NT2/D1 (cell line): ENCODE measurements around the gene VWA2.

Experiments used
- DNase-seq: peaks from one replicate; pipeline ENCODE4 v3.0.0-alpha.2; 2011; ENCODE audit warnings: low read depth, low spot score
- H3K27me3 ChIP-seq: 2 replicates; pipeline ENCODE4 v1.6.0; 2011; ENCODE audit warnings: mild to moderate bottlenecking; ENCODE audit not compliant: insufficient read length, insufficient read depth
- H3K36me3 ChIP-seq: 2 replicates; pipeline ENCODE4 v1.6.1; 2011; ENCODE audit warnings: mild to moderate bottlenecking, low read length, mixed read lengths; ENCODE audit not compliant: insufficient read depth, insufficient read length
- H3K4me1 ChIP-seq: 2 replicates; pipeline ENCODE4 v1.5.1; 2011; ENCODE audit not compliant: insufficient read depth, insufficient read length
- H3K4me3 ChIP-seq: 2 replicates; pipeline ENCODE4 v1.5.1; 2011; ENCODE audit warnings: low read depth; ENCODE audit not compliant: insufficient read length
- H3K9ac ChIP-seq: 2 replicates; pipeline ENCODE4 v1.6.0; 2011; ENCODE audit warnings: low read depth; ENCODE audit not compliant: insufficient read length
- H3K9me3 ChIP-seq: 2 replicates; pipeline ENCODE4 v1.5.1; 2011; ENCODE audit warnings: mild to moderate bottlenecking, low read length; ENCODE audit not compliant: insufficient read depth
- SUZ12 ChIP-seq: IDR thresholded peaks from 2 replicates; pipeline ENCODE4 v1.6.1; 2011; ENCODE audit not compliant: insufficient read length, insufficient read depth; ENCODE audit errors: extremely low read depth
- YY1 ChIP-seq: IDR thresholded peaks from 2 replicates; pipeline ENCODE4 v1.6.1; 2011; ENCODE audit not compliant: insufficient read length, insufficient read depth
- ZNF274 ChIP-seq: IDR thresholded peaks from 2 replicates; pipeline ENCODE4 v1.6.1; 2011; ENCODE audit warnings: mild to moderate bottlenecking, low read depth, low read length

Gene VWA2

DNA sequence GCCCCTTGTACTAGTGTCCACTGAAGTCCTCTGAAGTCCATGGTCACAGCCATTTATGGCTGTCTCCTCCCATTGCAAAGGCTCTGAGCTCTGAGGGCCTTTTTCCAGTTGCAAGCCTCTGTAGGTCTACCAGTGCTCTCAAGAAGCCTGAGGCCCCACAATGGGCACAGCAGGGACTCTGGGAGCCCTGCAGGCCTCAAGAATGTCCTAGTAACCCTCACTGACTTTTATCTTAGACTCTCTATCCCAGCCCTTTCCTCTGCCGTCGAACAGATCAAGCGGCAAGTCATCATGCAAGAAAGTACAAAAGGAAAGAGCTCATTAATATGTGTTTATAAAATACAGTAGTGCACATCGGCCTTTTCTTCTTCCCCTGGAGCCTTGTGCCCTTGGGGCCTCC lies 23.4 kb downstream of the VWA2 start:
- TF ChIP-seq SUZ12 (no peak), YY1 (no peak), ZNF274 (no peak)
- Histone ChIP-seq H3K9ac (no peak overlapping the region), H3K4me1 (no peaks in the 10 kb centered on the region), H3K36me3 (no peaks in the 10 kb centered on the region), H3K27me3 (no peaks in the 10 kb centered on the region), H3K9me3 (no peaks in the 10 kb centered on the region), H3K4me3 (no peak overlapping the region)
- no peak for DNase-seq

DNA sequence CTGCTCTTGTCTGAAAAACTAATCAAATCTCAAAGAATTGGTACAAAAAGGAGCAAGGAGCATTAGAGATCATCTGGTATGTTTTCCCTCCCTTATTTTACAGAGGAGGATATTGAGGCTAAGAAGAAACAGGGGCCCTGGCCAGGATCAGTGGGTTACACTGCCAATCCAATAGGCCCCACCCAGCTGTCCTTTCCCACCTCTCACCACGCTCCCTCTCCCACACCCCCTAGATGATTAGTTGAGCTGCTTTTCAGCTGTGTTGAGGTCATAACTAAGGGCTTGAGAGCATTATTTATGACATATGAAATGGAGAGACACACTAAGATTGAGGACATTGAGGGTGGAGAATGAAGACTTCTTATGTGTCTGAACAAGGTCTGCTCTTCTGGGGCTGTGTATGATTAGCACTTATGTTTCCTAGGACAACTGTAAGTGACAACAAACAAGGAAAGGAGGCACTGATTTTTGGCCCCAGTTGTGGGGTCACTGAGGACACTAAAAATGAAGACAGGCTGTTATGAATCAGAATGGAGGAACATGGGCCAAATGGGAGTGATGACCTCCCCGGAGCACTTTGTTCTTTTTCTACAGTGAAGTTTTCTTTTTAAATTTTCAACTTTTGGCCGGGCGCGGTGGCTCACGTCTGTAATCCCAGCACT lies 26.5 kb downstream of the VWA2 start:
- no peak for DNase-seq
- Histone ChIP-seq H3K36me3 (no peaks in the 10 kb centered on the region), H3K27me3 (no peaks in the 10 kb centered on the region), H3K9me3 (no peaks in the 10 kb centered on the region), H3K4me3 (no peak overlapping the region), H3K9ac (no peak overlapping the region), H3K4me1 (no peaks in the 10 kb centered on the region)
- TF ChIP-seq YY1, result no peak
- TF ChIP-seq ZNF274, result no peak

DNA sequence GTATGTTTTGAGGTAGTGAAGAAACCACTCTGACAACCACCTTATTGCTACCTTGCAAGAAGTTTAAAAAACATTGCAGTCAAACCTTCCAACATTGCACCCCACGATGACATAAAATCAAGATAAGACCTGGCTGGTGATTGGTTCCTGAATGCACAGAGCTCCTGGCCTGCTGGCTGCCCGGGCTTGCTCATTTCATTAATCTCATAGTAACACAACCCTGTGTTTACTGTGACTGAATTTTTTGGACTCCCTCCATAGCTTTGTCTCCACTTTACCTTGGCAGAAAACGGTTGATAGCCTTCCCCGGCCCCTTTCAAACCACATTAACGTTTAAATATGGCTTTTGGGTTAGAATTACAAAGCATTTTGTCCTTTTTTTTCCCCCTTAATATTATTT lies 27.5 kb downstream of the VWA2 start:
- no peaks in the 10 kb centered on the region for H3K36me3 ChIP-seq
- DNase-seq, result no peak
- no peak overlapping the region for H3K4me3 ChIP-seq

DNA sequence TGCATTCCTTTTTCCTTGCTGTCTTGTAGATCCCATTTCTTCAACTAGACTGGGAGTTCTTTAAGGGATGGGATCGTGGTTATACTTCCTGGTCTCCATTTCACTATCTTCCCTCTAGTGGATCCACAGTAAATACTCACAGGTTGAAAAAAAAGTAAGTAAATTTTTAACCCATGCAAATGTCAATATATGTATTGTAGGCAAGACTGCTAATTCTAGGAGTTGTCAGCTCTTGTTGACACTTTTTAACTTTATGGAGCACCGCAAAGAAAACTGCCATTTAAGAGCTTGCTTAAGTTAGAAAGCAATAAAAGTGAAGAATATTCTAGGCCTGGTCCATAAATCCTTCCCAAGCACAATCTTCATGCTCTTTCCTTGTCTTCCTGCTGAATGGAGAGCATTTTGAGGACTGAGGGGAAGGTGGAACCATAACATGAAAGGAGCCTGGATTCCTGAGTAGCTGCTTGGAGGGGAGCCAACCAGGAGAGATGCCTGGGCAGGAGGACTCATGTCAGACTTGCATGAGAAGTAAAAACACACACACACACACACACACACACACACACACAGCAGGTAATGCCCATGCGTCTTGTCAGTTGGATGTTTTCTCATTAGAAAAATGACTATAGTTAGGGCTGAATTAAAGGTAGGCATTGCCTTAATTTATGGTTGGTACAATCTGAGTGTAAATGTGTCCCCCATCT lies 32.2 kb downstream of the VWA2 start:
- no peaks in the 10 kb centered on the region for H3K27me3 ChIP-seq
- no peak overlapping the region for H3K9ac ChIP-seq
- H3K9me3 ChIP-seq, result no peaks in the 10 kb centered on the region
- no peak overlapping the region for H3K4me3 ChIP-seq
- no peaks in the 10 kb centered on the region for H3K36me3 ChIP-seq
- DNase-seq, result no peak
- TF ChIP-seq SUZ12 (no peak), YY1 (no peak), ZNF274 (no peak)
- H3K4me1 ChIP-seq, result peaks cover 2% of the 10 kb centered on the region

More for the DNA sequence above, 27.5 kb downstream of the VWA2 start:
- H3K4me1 ChIP-seq, result no peaks in the 10 kb centered on the region
- H3K9ac ChIP-seq, result no peak overlapping the region
- TF ChIP-seq ZNF274, result no peak
- no peak for TF ChIP-seq YY1
- TF ChIP-seq SUZ12, result no peak
- H3K27me3 ChIP-seq, result no peaks in the 10 kb centered on the region
- H3K9me3 ChIP-seq, result no peaks in the 10 kb centered on the region

DNA sequence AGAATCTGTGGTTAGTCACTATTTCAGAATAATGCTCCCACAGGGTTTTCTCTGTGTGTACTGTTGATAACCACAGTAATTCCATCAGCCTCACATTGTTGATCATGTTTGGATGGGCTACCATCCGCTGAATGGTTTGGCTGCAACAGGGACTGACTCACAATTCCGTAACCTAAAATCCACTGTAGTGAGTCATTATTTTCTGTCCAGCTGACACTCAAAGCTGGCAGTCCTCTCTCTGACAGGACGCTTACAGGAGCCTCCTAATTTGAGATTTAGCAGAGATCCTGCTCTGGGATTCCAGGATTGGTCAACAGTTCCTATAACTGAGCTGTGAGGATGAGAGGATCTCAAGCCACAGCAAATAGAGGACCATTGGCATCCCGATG lies 32.7 kb downstream of the VWA2 start:
- Histone ChIP-seq H3K27me3 (no peaks in the 10 kb centered on the region), H3K4me1 (peaks cover 4% of the 10 kb centered on the region), H3K9me3 (no peaks in the 10 kb centered on the region), H3K4me3 (no peak overlapping the region), H3K9ac (no peak overlapping the region), H3K36me3 (no peaks in the 10 kb centered on the region)
- no peak for DNase-seq
- TF ChIP-seq ZNF274 (no peak), SUZ12 (no peak), YY1 (no peak)

DNA sequence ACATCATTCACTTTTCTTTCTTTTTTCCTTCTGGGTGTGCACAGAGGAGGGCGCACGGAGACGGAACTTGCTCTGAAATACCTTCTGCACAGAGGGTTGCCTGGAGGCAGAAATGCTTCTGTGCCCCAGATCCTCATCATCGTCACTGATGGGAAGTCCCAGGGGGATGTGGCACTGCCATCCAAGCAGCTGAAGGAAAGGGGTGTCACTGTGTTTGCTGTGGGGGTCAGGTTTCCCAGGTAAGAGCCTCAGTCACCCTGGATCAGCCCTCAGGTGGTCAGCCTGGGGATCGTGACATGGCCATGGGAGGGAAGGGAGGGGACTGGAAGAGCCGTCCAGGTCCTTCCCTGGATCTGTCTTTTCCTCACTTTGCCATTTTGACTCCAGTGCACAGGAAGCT lies 33.6 kb downstream of the VWA2 start:
- H3K9me3 ChIP-seq, result no peaks in the 10 kb centered on the region
- H3K4me1 ChIP-seq, result peaks cover 4% of the 10 kb centered on the region
- no peaks in the 10 kb centered on the region for H3K27me3 ChIP-seq
- H3K4me3 ChIP-seq, result no peak overlapping the region
- no peak for DNase-seq
- H3K9ac ChIP-seq, result no peak overlapping the region
- H3K36me3 ChIP-seq, result no peaks in the 10 kb centered on the region
- TF ChIP-seq SUZ12, result no peak
- no peak for TF ChIP-seq YY1
- TF ChIP-seq ZNF274, result no peak

DNA sequence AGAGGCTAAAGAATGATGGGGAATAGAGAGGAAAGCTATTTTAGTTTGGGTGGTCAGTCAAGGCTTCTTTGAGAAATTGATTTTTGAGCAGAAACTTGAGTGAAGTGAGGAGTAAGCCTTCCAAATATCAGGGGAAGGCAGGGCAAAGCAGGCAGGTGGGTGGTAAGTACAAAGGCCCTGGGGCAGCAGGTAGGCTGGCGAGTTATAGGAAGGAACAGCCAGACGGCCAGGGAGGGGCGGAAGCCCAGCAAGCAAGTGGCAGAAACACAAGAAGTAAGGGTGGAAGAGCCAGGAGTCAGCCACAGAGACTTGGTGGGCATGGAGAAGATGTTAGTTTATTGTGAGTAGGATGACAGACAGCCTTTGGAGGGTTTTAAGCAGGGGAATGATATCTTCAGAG lies 34.9 kb downstream of the VWA2 start:
- Histone ChIP-seq H3K4me1 (peaks cover 4% of the 10 kb centered on the region), H3K9ac (no peak overlapping the region), H3K9me3 (no peaks in the 10 kb centered on the region), H3K36me3 (no peaks in the 10 kb centered on the region), H3K4me3 (no peak overlapping the region), H3K27me3 (no peaks in the 10 kb centered on the region)
- TF ChIP-seq SUZ12 (no peak), ZNF274 (no peak), YY1 (no peak)
- no peak for DNase-seq
